Endothelial cell of umbilical vein (primary cell): ENCODE results near the gene STT3B. TPM values are rescaled to one million over a fixed set of nuclear protein-coding genes. Genes with fewer than 3 reads are reported as not detected.

Source experiments
- BruUV-seq: library from RNA; stranded (reverse); fragments of 400-500 nt; replicated peaks from 2 replicates; lab custom pipeline; 2021; lab: Mats Ljungman, UMichigan
- CTCF ChIA-PET: fragments of 300-600, 350-600 bp; sonication (Branson Sonifier 250); formaldehyde crosslinking; loops from one replicate; lab custom pipeline; 2021; ENCODE audit warnings: antibody characterized with exemption, inconsistent platforms; lab: Charles Lee
- POLR2A ChIA-PET: fragments of 300-600, 350-600 bp; sonication (Branson Sonifier 250); formaldehyde crosslinking; loops from one replicate; lab custom pipeline; 2021; ENCODE audit warnings: antibody characterized with exemption, inconsistent platforms; lab: Charles Lee
- DNase-seq: peaks from one replicate; pipeline ENCODE4 v3.0.0-alpha.2; 2011; ENCODE audit warnings: low read depth, low spot score
- FAIRE-seq: peaks from 2 replicates; lab custom pipeline; 2011; peaks lifted over from hg19 to GRCh38; lab: Jason Lieb, UNC
- H2AFZ ChIP-seq: 2 replicates; pipeline ENCODE4 v1.6.0; 2012; ENCODE audit warnings: low read depth, low read length, control low read depth, inconsistent platforms
- H3K27ac ChIP-seq: 2 replicates; pipeline ENCODE4 v1.5.1; 2011; ENCODE audit warnings: low read depth, mild to moderate bottlenecking, control low read depth, low read length, moderate library complexity; ENCODE audit not compliant: insufficient read depth
- H3K27me3 ChIP-seq, 2 experiments: 2 replicates each; pipeline versions ENCODE4 v1.6.0 to v1.6.1; 2011; ENCODE audit warnings: low read length in 2 of 2, mixed read lengths in 1 of 2; ENCODE audit not compliant: control insufficient read depth in 2 of 2, insufficient read depth in 2 of 2
- H3K36me3 ChIP-seq, 2 experiments: 2 replicates in 1 of 2; 3 replicates in 1 of 2; pipeline ENCODE4 v1.5.1; 2011; ENCODE audit warnings: low read length in 2 of 2, mild to moderate bottlenecking in 1 of 2, moderate library complexity in 1 of 2; ENCODE audit not compliant: control insufficient read depth in 2 of 2, insufficient read depth in 2 of 2; ENCODE audit errors: extremely low read depth in 1 of 2
- H3K4me1 ChIP-seq: 3 replicates; pipeline ENCODE4 v1.5.1; 2011; ENCODE audit warnings: mild to moderate bottlenecking, low read length; ENCODE audit not compliant: control insufficient read depth, insufficient read depth; ENCODE audit errors: extremely low read depth
- H3K4me2 ChIP-seq: 2 replicates; pipeline ENCODE4 v1.6.1; 2011; ENCODE audit warnings: low read length, control low read depth, mixed read lengths; ENCODE audit not compliant: insufficient read depth
- H3K4me3 ChIP-seq, 3 experiments: fragments of 200-600 bp in 1 of 3; sonication (generic), shearing (Covaris generic) in 1 of 3; replicated peaks in 1 of 3; 2 replicates each; pipeline ENCODE4 v1.5.1; 2011 to 2016; ENCODE audit warnings: control low read depth in 3 of 3, low read length in 3 of 3, mild to moderate bottlenecking in 2 of 3, inconsistent platforms in 1 of 3, low read depth in 1 of 3, moderate library complexity in 1 of 3; ENCODE audit not compliant: insufficient read depth in 1 of 3
- H3K79me2 ChIP-seq: 2 replicates; pipeline ENCODE4 v1.6.0; 2012; ENCODE audit warnings: low read length, inconsistent platforms; ENCODE audit not compliant: control insufficient read depth, insufficient read depth
- H3K9ac ChIP-seq: replicated peaks from 2 replicates; pipeline ENCODE3; 2011; ENCODE audit warnings: low read length, control low read depth; ENCODE audit not compliant: insufficient read depth; ENCODE audit errors: extremely low read depth
- H3K9me1 ChIP-seq: replicated peaks from 3 replicates; pipeline ENCODE4 v1.6.0; 2011; ENCODE audit warnings: mild to moderate bottlenecking, low read length; ENCODE audit not compliant: control insufficient read depth, insufficient read depth; ENCODE audit errors: extremely low read depth
- H3K9me3 ChIP-seq: replicated peaks from 2 replicates; pipeline ENCODE4 v1.5.1; 2012; ENCODE audit warnings: low read length, inconsistent platforms; ENCODE audit not compliant: control insufficient read depth, insufficient read depth
- H4K20me1 ChIP-seq: replicated peaks from 2 replicates; pipeline ENCODE3; 2011; ENCODE audit warnings: mild to moderate bottlenecking, low read length; ENCODE audit not compliant: control insufficient read depth, insufficient read depth; ENCODE audit errors: extremely low read depth
- CTCF ChIP-seq, 2 donors: IDR thresholded peaks; 1 replicate in 1 of 2; 2 replicates in 1 of 2; pipeline ENCODE4 v1.5.1; 2011; ENCODE audit warnings: low read length in 2 of 2, mild to moderate bottlenecking in 2 of 2, moderate library complexity in 2 of 2, control low read depth in 1 of 2, inconsistent platforms in 1 of 2, low read depth in 1 of 2; ENCODE audit not compliant: insufficient read depth in 1 of 2; ENCODE audit errors: extremely low read depth in 1 of 2
- EZH2 ChIP-seq: IDR thresholded peaks from 2 replicates; pipeline ENCODE4 v1.6.1; 2012; ENCODE audit warnings: borderline replicate concordance, low read depth, mild to moderate bottlenecking, moderate library complexity, low read length, inconsistent platforms; ENCODE audit not compliant: severe bottlenecking
- FOS ChIP-seq: IDR thresholded peaks from 2 replicates; pipeline ENCODE4 v1.6.1; 2011; ENCODE audit warnings: mild to moderate bottlenecking, low read length, moderate library complexity, borderline replicate concordance; ENCODE audit not compliant: insufficient read depth
- GATA2 ChIP-seq: IDR thresholded peaks from 2 replicates; pipeline ENCODE4 v1.7.0; 2011; ENCODE audit warnings: low read depth, mild to moderate bottlenecking, moderate library complexity, mixed read lengths, low read length; ENCODE audit not compliant: insufficient read length, insufficient read depth
- JUN ChIP-seq: IDR thresholded peaks from 2 replicates; pipeline ENCODE4 v1.6.1; 2011; ENCODE audit warnings: borderline replicate concordance, low read depth; ENCODE audit not compliant: insufficient read length, insufficient read depth
- MAX ChIP-seq: IDR thresholded peaks from 2 replicates; pipeline ENCODE4 v1.6.1; 2011; ENCODE audit not compliant: insufficient read depth, insufficient read length
- MYC ChIP-seq: IDR thresholded peaks from one replicate; pipeline ENCODE4 v1.6.1; 2011; ENCODE audit warnings: mild to moderate bottlenecking, low read depth, low read length
- POLR2A ChIP-seq: IDR thresholded peaks from 2 replicates; pipeline ENCODE4 v1.6.1; 2012; ENCODE audit warnings: low read depth, mild to moderate bottlenecking, control low read depth, low read length
- POLR2AphosphoS5 ChIP-seq: IDR thresholded peaks from 2 replicates; pipeline ENCODE4 v1.6.1; 2012; ENCODE audit warnings: low read depth, mild to moderate bottlenecking, control low read depth, low read length, moderate library complexity; ENCODE audit not compliant: insufficient read depth
- dilution Hi-C: fragments of 300-500 bp; cut with MboI; formaldehyde crosslinking; loops from one replicate; pipeline ENCODE4 v1.15.0; 2019; ENCODE audit warnings: low sequenced_read_pairs; ENCODE audit not compliant: extremely low pct_ligation_motif_present
- intact Hi-C: fragments of 100-400 bp; cut with micrococcal nuclease; formaldehyde crosslinking; loops from one replicate; pipeline ENCODE4 v1.10.0; 2022
- polyA plus RNA-seq, 4 experiments: library from polyadenylated mRNA; depleted of rRNA in 3 of 4; stranded (reverse) in 3 of 4; unstranded in 1 of 4; fragments of >200 nt; gene quantifications; 2 replicates each; pipeline versions ENCODE4 v1.2.1 to v1.2.3, GENCODE V29; 2011 to 2012; ENCODE audit warnings: missing spikeins in 1 of 4
- total RNA-seq: library from RNA; stranded (reverse); gene quantifications from 2 replicates; pipeline ENCODE4 v1.2.3, GENCODE V29; 2021

STT3B gene
- total and polyA plus RNA-seq, 2 donors (not counting 3 experiments of a cell fraction or from before 2014, with no cell fraction given), result 56.4 to 113 TPM

DNA sequence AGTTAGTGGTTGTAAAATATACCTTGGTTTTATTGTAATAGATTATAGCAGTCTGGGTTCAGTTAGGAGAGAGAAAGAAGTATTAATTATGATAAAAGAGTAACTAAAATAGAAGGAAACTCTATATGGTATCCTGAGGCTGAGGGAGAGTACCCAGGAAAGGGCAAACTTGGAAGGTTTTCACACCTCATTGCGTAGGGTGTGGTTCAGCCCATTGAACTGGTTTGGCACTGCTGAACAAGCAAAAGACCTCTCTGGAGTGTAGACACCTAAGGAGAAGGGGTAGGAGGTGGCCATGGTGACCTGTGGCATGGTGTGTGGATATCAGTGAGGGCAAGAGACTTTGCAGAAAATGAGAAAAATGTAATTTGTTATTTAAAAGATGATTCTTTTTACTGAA is 63.5 kb downstream of the STT3B start:
- Histone ChIP-seq H3K9ac (no peak overlapping the region), H3K4me1 (no peaks in the 10 kb centered on the region), H3K27me3 (no peaks in the 10 kb centered on the region), H4K20me1 (peaks cover 4% of the 10 kb centered on the region), H2AFZ (no peak overlapping the region), H3K9me1 (no peaks in the 10 kb centered on the region), H3K79me2 (peaks cover 23% of the 10 kb centered on the region), H3K9me3 (no peaks in the 10 kb centered on the region), H3K27ac (no peak overlapping the region), H3K4me2 (no peak overlapping the region), H3K4me3 (no peak overlapping the region), H3K36me3 (no peaks in the 10 kb centered on the region)
- no peak for TF ChIP-seq EZH2
- no peak for TF ChIP-seq GATA2
- TF ChIP-seq JUN, result no peak
- no peak for TF ChIP-seq MYC
- TF ChIP-seq CTCF (IDR thresholded peaks at IDR 0.05; ENCODE audit: extremely low read depth in 1 of 2, insufficient read depth in 1 of 2, low read depth in 1 of 2, low read length in 2 of 2), result no peak
- no peak for TF ChIP-seq FOS
- TF ChIP-seq MAX, result no peak
- no peak for TF ChIP-seq POLR2AphosphoS5
- TF ChIP-seq POLR2A, result no peak
- dilution Hi-C loops, result no loop called here
- intact Hi-C loops, result no loop called here
- ChIA-PET POLR2A (no interaction called here), CTCF (no interaction called here)
- DNase-seq (no peak), FAIRE-seq (no peak)
- no TSS peak for BruUV-seq
